Thyroid gland (tissue), 4 donors: ENCODE data around the gene KREMEN1. TPM values are rescaled to one million over a fixed set of nuclear protein-coding genes. Genes with fewer than 3 reads are reported as not detected.

Experiments used
- DNase-seq, 2 donors: peaks; one replicate each; pipeline ENCODE4 v3.0.0-alpha.2; 2019
- H3K27ac ChIP-seq, 3 donors: fragments of 200-600 bp; sonication (generic); 1 replicate in 2 of 3; 2 replicates in 1 of 3; pipeline ENCODE4 v1.5.1; 2016 to 2019; ENCODE audit warnings: mild to moderate bottlenecking in 1 of 3, moderate library complexity in 1 of 3
- H3K27me3 ChIP-seq: fragments of 200-600 bp; sonication (generic); one replicate; pipeline ENCODE4 v1.5.1; 2019
- H3K36me3 ChIP-seq, 2 donors: fragments of 200-600 bp; sonication (generic); one replicate each; pipeline ENCODE4 v1.5.1; 2016 to 2019
- H3K4me1 ChIP-seq, 2 donors: fragments of 200-600 bp; sonication (generic); one replicate each; pipeline ENCODE4 v1.5.1; 2017 to 2019
- H3K4me3 ChIP-seq, 3 donors: fragments of 200-600 bp; sonication (generic); replicated peaks in 1 of 3; 1 replicate in 2 of 3; 2 replicates in 1 of 3; pipeline ENCODE4 v1.5.1; 2016; ENCODE audit warnings: mild to moderate bottlenecking in 1 of 3
- H3K9me3 ChIP-seq: fragments of 200-600 bp; sonication (generic); one replicate; pipeline ENCODE4 v1.5.1; 2017
- POLR2A ChIP-seq, 2 donors: fragments of 450-650 bp; IDR thresholded peaks; one replicate each; pipeline ENCODE4 v1.6.1; 2017; ENCODE audit warnings: antibody characterized with exemption in 2 of 2, mild to moderate bottlenecking in 2 of 2, moderate library complexity in 1 of 2
- WGBS, 2 donors: methylation state at CpG; one replicate each; pipeline ENCODE4 v1.1.5; 2017; 5-methylcytosine and 5-hydroxymethylcytosine counted together
- intact Hi-C: fragments of 100-400 bp; cut with DNase I; formaldehyde crosslinking; loops from one replicate; pipeline ENCODE4 v1.15.1; 2023
- total RNA-seq, 4 donors: library from RNA; depleted of rRNA; stranded (reverse); fragments of >200 nt; gene quantifications; one replicate each; pipeline ENCODE4 v1.2.3, GENCODE V29; 2016
- TF ChIP-seq, protein P1 (sequence below), 6 experiments: fragments of 200-600 bp in 3 of 6; fragments of 450-650 bp in 3 of 6; sonication (generic) in 3 of 6; IDR thresholded peaks; one replicate each; pipeline ENCODE4 v1.5.1; 2016 to 2019; ENCODE audit warnings: antibody characterized with exemption in 6 of 6, mild to moderate bottlenecking in 2 of 6, inconsistent platforms in 1 of 6, moderate library complexity in 1 of 6

KREMEN1 gene
- total RNA-seq, 4 donors from 2014 or later: 18.1 to 27.1 (median 25.6) TPM

GRCh38 chr22:29109822-29110221 lies 37.0 kb downstream of the KREMEN1 start:
- intact Hi-C loops: no loop called here
- H3K4me1 ChIP-seq: peaks cover 0 to 8% of the 10 kb centered on the region in 2 donors
- TF ChIP-seq POLR2A (IDR thresholded peaks at IDR 0.05): no peak
- TF ChIP-seq, protein P1, sequence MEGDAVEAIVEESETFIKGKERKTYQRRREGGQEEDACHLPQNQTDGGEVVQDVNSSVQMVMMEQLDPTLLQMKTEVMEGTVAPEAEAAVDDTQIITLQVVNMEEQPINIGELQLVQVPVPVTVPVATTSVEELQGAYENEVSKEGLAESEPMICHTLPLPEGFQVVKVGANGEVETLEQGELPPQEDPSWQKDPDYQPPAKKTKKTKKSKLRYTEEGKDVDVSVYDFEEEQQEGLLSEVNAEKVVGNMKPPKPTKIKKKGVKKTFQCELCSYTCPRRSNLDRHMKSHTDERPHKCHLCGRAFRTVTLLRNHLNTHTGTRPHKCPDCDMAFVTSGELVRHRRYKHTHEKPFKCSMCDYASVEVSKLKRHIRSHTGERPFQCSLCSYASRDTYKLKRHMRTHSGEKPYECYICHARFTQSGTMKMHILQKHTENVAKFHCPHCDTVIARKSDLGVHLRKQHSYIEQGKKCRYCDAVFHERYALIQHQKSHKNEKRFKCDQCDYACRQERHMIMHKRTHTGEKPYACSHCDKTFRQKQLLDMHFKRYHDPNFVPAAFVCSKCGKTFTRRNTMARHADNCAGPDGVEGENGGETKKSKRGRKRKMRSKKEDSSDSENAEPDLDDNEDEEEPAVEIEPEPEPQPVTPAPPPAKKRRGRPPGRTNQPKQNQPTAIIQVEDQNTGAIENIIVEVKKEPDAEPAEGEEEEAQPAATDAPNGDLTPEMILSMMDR (IDR thresholded peaks at IDR 0.05): no peak
- H3K27me3 ChIP-seq: no peaks in the 10 kb centered on the region
- DNase-seq: peak; percentile 16 to 25
- no peak overlapping the region for H3K4me3 ChIP-seq
- H3K36me3 ChIP-seq: no peaks in the 10 kb centered on the region
- no peaks in the 10 kb centered on the region for H3K9me3 ChIP-seq
- H3K27ac ChIP-seq: no peak overlapping the region
- 45 to 54% methylated on average over 4 of the region's 4 CpGs for WGBS, 2 donors

DNA sequence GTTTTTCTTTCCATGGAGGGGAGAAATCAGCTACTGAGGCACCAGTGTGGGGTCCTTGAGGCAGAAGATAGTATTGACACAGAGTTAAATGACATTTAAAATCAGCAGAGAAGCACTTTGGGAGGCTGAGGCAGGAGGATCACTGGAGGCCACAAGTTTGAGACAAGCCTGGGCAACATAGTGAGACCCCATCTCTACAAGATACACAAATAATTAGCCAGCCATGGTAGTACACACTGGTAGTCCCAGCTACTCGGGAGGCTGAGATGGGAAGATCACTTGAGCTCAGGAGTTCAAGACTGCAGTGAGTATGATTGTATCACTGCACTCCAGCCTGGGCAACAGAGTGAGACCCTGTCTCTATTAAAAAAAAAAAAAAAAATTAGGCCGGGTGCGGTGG lies 38.1 kb downstream of the KREMEN1 start:
- DNase-seq: no peak
- no peaks in the 10 kb centered on the region for H3K36me3 ChIP-seq
- WGBS, 2 donors: 97 to 100% methylated on average over 3 of the region's 3 CpGs
- peaks cover 0 to 8% of the 10 kb centered on the region in 2 donors for H3K4me1 ChIP-seq
- H3K4me3 ChIP-seq: no peak overlapping the region
- intact Hi-C loops: no loop called here
- no peaks in the 10 kb centered on the region for H3K27me3 ChIP-seq
- no peak overlapping the region for H3K27ac ChIP-seq
- TF ChIP-seq, protein P1 (IDR thresholded peaks at IDR 0.05): no peak
- no peak for TF ChIP-seq POLR2A (IDR thresholded peaks at IDR 0.05)
- H3K9me3 ChIP-seq: no peaks in the 10 kb centered on the region

GRCh38 chr22:29112121-29112520 lies 39.3 kb downstream of the KREMEN1 start:
- no peaks in the 10 kb centered on the region for H3K36me3 ChIP-seq
- no peaks in the 10 kb centered on the region for H3K27me3 ChIP-seq
- intact Hi-C loops: no loop called here
- no peak for DNase-seq
- WGBS, 2 donors: 87 to 96% methylated on average over 3 of the region's 3 CpGs
- H3K4me3 ChIP-seq: no peak overlapping the region
- TF ChIP-seq, protein P1 (IDR thresholded peaks at IDR 0.05): no peak
- TF ChIP-seq POLR2A (IDR thresholded peaks at IDR 0.05): no peak
- H3K4me1 ChIP-seq: peaks cover 0 to 8% of the 10 kb centered on the region in 2 donors
- H3K9me3 ChIP-seq: no peaks in the 10 kb centered on the region
- no peak overlapping the region for H3K27ac ChIP-seq

GRCh38 chr22:29112681-29113080 lies 39.8 kb downstream of the KREMEN1 start:
- intact Hi-C loops: no loop called here
- Histone ChIP-seq H3K4me3 (no peak overlapping the region), H3K36me3 (no peaks in the 10 kb centered on the region), H3K27ac (no peak overlapping the region), H3K27me3 (no peaks in the 10 kb centered on the region), H3K4me1 (peaks cover 0 to 8% of the 10 kb centered on the region in 2 donors), H3K9me3 (no peaks in the 10 kb centered on the region)
- TF ChIP-seq, protein P1 (IDR thresholded peaks at IDR 0.05): no peak
- 82 to 84% methylated on average over 7 of the region's 7 CpGs for WGBS, 2 donors
- no peak for DNase-seq

- Histone ChIP-seq H3K4me1 (peaks cover 0 to 8% of the 10 kb centered on the region in 2 donors), H3K27me3 (no peaks in the 10 kb centered on the region), H3K36me3 (no peaks in the 10 kb centered on the region), H3K4me3 (no peak overlapping the region), H3K9me3 (no peaks in the 10 kb centered on the region), H3K27ac (no peak overlapping the region)
- intact Hi-C loops: no loop called here
- no peak for TF ChIP-seq POLR2A (IDR thresholded peaks at IDR 0.05)
- TF ChIP-seq, protein P1 (IDR thresholded peaks at IDR 0.05): no peak
- DNase-seq: no peak
- WGBS, 2 donors: 95 to 96% methylated on average over 4 of the region's 4 CpGs
Observed at GRCh38 chr22:29113319-29113718, 40.5 kb downstream of the KREMEN1 start.
